MM.1S (cell line): ENCODE measurements around the gene GGN.
"Not testable (repeated sequence)": the region's sequence is repeated elsewhere in the genome, so short reads cannot be mapped to it uniquely, and the experiment has no call there.

Experiments used
- CTCF ChIP-seq: fragments of 300-600 bp; sonication (generic); IDR thresholded peaks from 2 replicates; pipeline ENCODE4 v1.5.1; 2016; ENCODE audit warnings: antibody characterized with exemption, low read length, mixed read lengths
- EZH2 ChIP-seq: fragments of 300-600 bp; sonication (generic); optimal IDR thresholded peaks from 2 replicates; pipeline ENCODE3; 2017; ENCODE audit warnings: low read depth, mild to moderate bottlenecking, antibody characterized with exemption, low read length, mixed read lengths
- EZH2phosphoT487 ChIP-seq: fragments of 300-600 bp; sonication (generic); IDR thresholded peaks from 2 replicates; pipeline ENCODE4 v1.6.1; 2018; ENCODE audit warnings: antibody characterized with exemption, low read length

- TF ChIP-seq CTCF, EZH2phosphoT487, EZH2: not testable (repeated sequence)
Observed at GRCh38 chr19:38339011-38339410, 48.8 kb downstream of the GGN start.
